Mesendoderm (in vitro differentiated cells): ENCODE data around the gene KCNIP2.

Experiments used
- DNase-seq: peaks from one replicate; pipeline ENCODE4 v3.0.0; 2013
- H2AK5ac ChIP-seq: 2 replicates; pipeline ENCODE4 v1.6.1; 2013; ENCODE audit warnings: low read length, inconsistent platforms
- H2BK120ac ChIP-seq: 2 replicates; pipeline ENCODE4 v1.6.1; 2013; ENCODE audit warnings: low read depth, mild to moderate bottlenecking, low read length, moderate library complexity, mixed read lengths
- H2BK15ac ChIP-seq: replicated peaks from 2 replicates; pipeline ENCODE4 v1.6.1; 2013; ENCODE audit warnings: low read depth, mild to moderate bottlenecking, moderate library complexity
- H2BK5ac ChIP-seq: 2 replicates; pipeline ENCODE4 v1.6.1; 2013; ENCODE audit warnings: low read length, inconsistent platforms
- H3K18ac ChIP-seq: 2 replicates; pipeline ENCODE4 v1.6.1; 2013; ENCODE audit warnings: mild to moderate bottlenecking, low read length, mixed read lengths
- H3K23ac ChIP-seq: one replicate; pipeline ENCODE4 v1.6.1; 2013; ENCODE audit warnings: low read length
- H3K27ac ChIP-seq: 2 replicates; pipeline ENCODE4 v1.5.1; 2013; ENCODE audit warnings: low read depth, mild to moderate bottlenecking, inconsistent platforms, low read length, moderate library complexity
- H3K27me3 ChIP-seq: 2 replicates; pipeline ENCODE4 v1.6.1; 2013; ENCODE audit warnings: low read length, control low read depth, mild to moderate bottlenecking, inconsistent platforms; ENCODE audit not compliant: insufficient read depth, poor library complexity
- H3K36me3 ChIP-seq: 2 replicates; pipeline ENCODE4 v1.6.1; 2013; ENCODE audit warnings: low read length, inconsistent platforms; ENCODE audit not compliant: control insufficient read depth, insufficient read depth
- H3K4ac ChIP-seq: one replicate; pipeline ENCODE4 v1.6.1; 2013; ENCODE audit warnings: low read depth, mild to moderate bottlenecking, low read length, moderate library complexity
- H3K4me1 ChIP-seq: 2 replicates; pipeline ENCODE4 v1.6.1; 2013; ENCODE audit warnings: low read depth, low read length, inconsistent platforms; ENCODE audit not compliant: control insufficient read depth
- H3K4me2 ChIP-seq: 2 replicates; pipeline ENCODE4 v1.6.1; 2013; ENCODE audit warnings: low read length
- H3K4me3 ChIP-seq: 2 replicates; pipeline ENCODE4 v1.5.1; 2013; ENCODE audit warnings: mild to moderate bottlenecking, low read length
- H3K56ac ChIP-seq: one replicate; pipeline ENCODE4 v1.6.1; 2013; ENCODE audit warnings: low read length
- H3K79me1 ChIP-seq: 2 replicates; pipeline ENCODE4 v1.6.1; 2013; ENCODE audit warnings: low read length, inconsistent platforms
- H3K79me2 ChIP-seq: 2 replicates; pipeline ENCODE4 v1.6.1; 2013; ENCODE audit warnings: mild to moderate bottlenecking, low read length; ENCODE audit not compliant: control insufficient read depth, insufficient read depth
- H3K9ac ChIP-seq: 2 replicates; pipeline ENCODE4 v1.6.1; 2013; ENCODE audit warnings: low read length, inconsistent platforms
- H4K5ac ChIP-seq: one replicate; pipeline ENCODE4 v1.6.1; 2013; ENCODE audit warnings: low read length
- H4K8ac ChIP-seq: one replicate; pipeline ENCODE4 v1.6.1; 2013; ENCODE audit warnings: low read depth, mild to moderate bottlenecking, control low read depth, low read length, moderate library complexity
- WGBS: extraction: QIAGEN DNeasy Blood & Tissue Kit; methylation state at CpG from one replicate; pipeline ENCODE4 v1.1.7; 2013; ENCODE audit warnings: low lambda C conversion rate, missing lambda C conversion rate; ENCODE audit not compliant: insufficient coverage; ENCODE audit errors: extremely low coverage; 5-methylcytosine and 5-hydroxymethylcytosine counted together

KCNIP2 gene

GRCh38 chr10:101778151-101778780, 65.3 kb downstream of the KCNIP2 start:
- no peak overlapping the region for H3K23ac ChIP-seq
- peak; percentile 18 for DNase-seq
- WGBS, result no CpG with 5 or more reads among the region's 12 CpGs
- no peak overlapping the region for H3K4me3 ChIP-seq
- H4K8ac ChIP-seq, result no peak overlapping the region
- H3K9ac ChIP-seq, result no peak overlapping the region
- H4K5ac ChIP-seq, result no peak overlapping the region
- H2BK5ac ChIP-seq, result no peak overlapping the region
- H3K27ac ChIP-seq, result no peak overlapping the region
- H3K18ac ChIP-seq, result no peak overlapping the region
- peaks cover 13% of the 10 kb centered on the region for H3K79me2 ChIP-seq
- H3K56ac ChIP-seq, result peak overlapping the region; percentile 10
- peak overlapping the region; percentile 25 for H3K4me2 ChIP-seq
- peak overlapping the region; percentile 29 for H2BK120ac ChIP-seq
- no peak overlapping the region for H2AK5ac ChIP-seq
- peaks cover 5% of the 10 kb centered on the region for H3K79me1 ChIP-seq
- H3K36me3 ChIP-seq, result no peaks in the 10 kb centered on the region
- H2BK15ac ChIP-seq, result no peak overlapping the region
- peaks cover 17% of the 10 kb centered on the region for H3K27me3 ChIP-seq
- H3K4ac ChIP-seq, result no peak overlapping the region
- H3K4me1 ChIP-seq, result peaks cover 38% of the 10 kb centered on the region

DNA sequence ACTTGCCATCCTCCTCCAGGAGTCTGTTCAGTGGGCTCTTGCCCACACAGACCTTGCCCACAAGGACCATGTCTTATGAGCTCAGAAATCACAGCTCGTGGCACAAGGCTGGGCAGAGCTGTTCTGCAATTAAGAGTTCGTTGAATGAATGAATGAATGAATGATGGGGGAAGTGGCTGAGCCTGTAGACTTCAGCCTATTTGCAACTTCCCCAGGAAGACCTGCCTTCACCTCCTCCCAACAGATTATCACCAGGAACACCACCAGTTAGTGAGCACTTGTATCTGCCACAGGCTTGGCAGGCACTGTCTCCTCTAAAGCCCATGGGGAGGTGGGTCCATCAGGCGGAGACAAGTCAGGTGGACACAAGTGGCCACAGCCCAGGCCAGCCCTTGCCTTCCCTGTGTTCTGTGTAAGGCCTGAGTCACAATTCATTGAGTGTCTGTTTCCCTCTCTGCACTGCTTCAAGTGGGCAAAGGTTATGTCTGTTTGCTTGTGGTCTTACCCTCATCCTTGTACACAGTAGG, 65.9 kb downstream of the KCNIP2 start:
- H3K36me3 ChIP-seq, result no peaks in the 10 kb centered on the region
- H2BK5ac ChIP-seq, result peak overlapping the region; percentile 17
- H2AK5ac ChIP-seq, result no peak overlapping the region
- H3K4me3 ChIP-seq, result no peak overlapping the region
- no peak overlapping the region for H3K27ac ChIP-seq
- no peak overlapping the region for H3K23ac ChIP-seq
- H3K79me2 ChIP-seq, result peaks cover 9% of the 10 kb centered on the region
- no peak overlapping the region for H3K9ac ChIP-seq
- no peak overlapping the region for H2BK120ac ChIP-seq
- no CpG with 5 or more reads among the region's 3 CpGs for WGBS
- peak; percentile 37 for DNase-seq
- peaks cover 17% of the 10 kb centered on the region for H3K27me3 ChIP-seq
- H3K18ac ChIP-seq, result no peak overlapping the region
- peaks cover 5% of the 10 kb centered on the region for H3K79me1 ChIP-seq
- H4K5ac ChIP-seq, result no peak overlapping the region
- no peak overlapping the region for H4K8ac ChIP-seq
- peaks cover 38% of the 10 kb centered on the region for H3K4me1 ChIP-seq
- no peak overlapping the region for H2BK15ac ChIP-seq
- H3K4ac ChIP-seq, result no peak overlapping the region
- no peak overlapping the region for H3K56ac ChIP-seq
- H3K4me2 ChIP-seq, result no peak overlapping the region

GRCh38 chr10:101776161-101776817, 67.3 kb downstream of the KCNIP2 start:
- peak overlapping the region; percentile 37 for H3K4me2 ChIP-seq
- H2BK120ac ChIP-seq, result no peak overlapping the region
- no peak overlapping the region for H3K4me3 ChIP-seq
- no peak overlapping the region for H4K8ac ChIP-seq
- no peaks in the 10 kb centered on the region for H3K36me3 ChIP-seq
- no peak overlapping the region for H3K27ac ChIP-seq
- peak overlapping the region; percentile 77 for H3K56ac ChIP-seq
- H3K9ac ChIP-seq, result peak overlapping the region; percentile 46
- H2AK5ac ChIP-seq, result no peak overlapping the region
- no peak overlapping the region for H2BK5ac ChIP-seq
- H3K4me1 ChIP-seq, result peaks cover 29% of the 10 kb centered on the region
- H3K79me2 ChIP-seq, result no peaks in the 10 kb centered on the region
- peak; percentile 30 for DNase-seq
- H3K27me3 ChIP-seq, result peaks cover 17% of the 10 kb centered on the region
- H3K79me1 ChIP-seq, result no peaks in the 10 kb centered on the region
- no peak overlapping the region for H4K5ac ChIP-seq
- peak overlapping the region; percentile 57 for H3K18ac ChIP-seq
- H3K23ac ChIP-seq, result no peak overlapping the region
- peak overlapping the region; percentile 66 for H3K4ac ChIP-seq
- no CpG with 5 or more reads among the region's 74 CpGs for WGBS
- no peak overlapping the region for H2BK15ac ChIP-seq
